ENCODE data around the gene PNO1. TPM values are rescaled to one million over a fixed set of nuclear protein-coding genes. Genes with fewer than 3 reads are reported as not detected.

Gene PNO1
- 11.4 TPM for polyA plus RNA-seq (2013, experiment 1 of 2)
- 11.2 TPM for polyA plus RNA-seq (2013, experiment 2 of 2)

- Histone ChIP-seq H4K8ac (ENCODE audit: low read depth, low read length) (no peak within 1 kb of the TSS), H4K91ac (ENCODE audit: low read depth, low read length, poor library complexity) (no peak within 1 kb of the TSS), H3K9ac (ENCODE audit: low read depth, low read length, poor library complexity) (peak within 1 kb of the TSS; percentile 92), H2BK12ac (ENCODE audit: low read length) (no peak within 1 kb of the TSS), H3K27me3 (ENCODE audit: control insufficient read depth in 3 of 3, insufficient read depth in 3 of 3, low read depth in 1 of 3, low read length in 3 of 3) (no peaks in the 10 kb centered on the region), H3K4me3 (ENCODE audit: low read length in 2 of 2) (peak within 1 kb of the TSS; percentile 74 to 86), H3K4me2 (ENCODE audit: insufficient read depth, low read length, poor library complexity, severe bottlenecking) (peak within 1 kb of the TSS; percentile 92), H3K18ac (ENCODE audit: low read length) (peak within 1 kb of the TSS; percentile 86), H3K23ac (ENCODE audit: low read depth, low read length, poor library complexity) (peak within 1 kb of the TSS; percentile 69), H2AK5ac (ENCODE audit: low read depth, low read length) (peak within 1 kb of the TSS; percentile 27), H2AFZ (ENCODE audit: low read length) (peak within 1 kb of the TSS; percentile 91), H3K14ac (ENCODE audit: low read length) (no peak within 1 kb of the TSS), H3K4ac (ENCODE audit: low read length) (no peak within 1 kb of the TSS), H2BK120ac (ENCODE audit: low read depth, low read length) (no peak within 1 kb of the TSS), H3K79me1 (ENCODE audit: low read depth, low read length) (peaks cover 3% of the 10 kb centered on the region), H3K36me3 (replicated peaks in 1 of 2; ENCODE audit: control insufficient read depth in 2 of 2, insufficient read depth in 2 of 2, low read length in 2 of 2) (peaks cover 7 to 35% of the 10 kb centered on the region in 2 donors), H3K4me1 (ENCODE audit: control insufficient read depth in 2 of 2, insufficient read depth in 1 of 2, low read depth in 1 of 2, low read length in 2 of 2) (peaks cover 0 to 3% of the 10 kb centered on the region in 2 donors), H2BK5ac (ENCODE audit: low read length) (no peak within 1 kb of the TSS), H2BK15ac (ENCODE audit: low read length) (no peak within 1 kb of the TSS), H3K27ac (replicated peaks; ENCODE audit: low read length) (peak within 1 kb of the TSS; percentile 62), H3K9me3 (replicated peaks in 1 of 2; ENCODE audit: control insufficient read depth in 2 of 2, insufficient read depth in 1 of 2, low read depth in 1 of 2, low read length in 2 of 2) (no peaks in the 10 kb centered on the region)
- peak; percentile 95 for DNase-seq (ENCODE audit: low spot score)
- whole genome bisulfite sequencing, 2 donors (ENCODE audit: extremely low coverage in 2 of 2, insufficient read length in 2 of 2, insufficient replicate concordance in 1 of 2): no CpG with 5 or more reads among the region's 44 CpGs
Observed at GRCh38 chr2:68157402-68158133, at the start of gene PNO1. PNO1 (plus strand) TSS chr2:68157888; CDS start chr2:68157935, 47 bp downstream.

DNA sequence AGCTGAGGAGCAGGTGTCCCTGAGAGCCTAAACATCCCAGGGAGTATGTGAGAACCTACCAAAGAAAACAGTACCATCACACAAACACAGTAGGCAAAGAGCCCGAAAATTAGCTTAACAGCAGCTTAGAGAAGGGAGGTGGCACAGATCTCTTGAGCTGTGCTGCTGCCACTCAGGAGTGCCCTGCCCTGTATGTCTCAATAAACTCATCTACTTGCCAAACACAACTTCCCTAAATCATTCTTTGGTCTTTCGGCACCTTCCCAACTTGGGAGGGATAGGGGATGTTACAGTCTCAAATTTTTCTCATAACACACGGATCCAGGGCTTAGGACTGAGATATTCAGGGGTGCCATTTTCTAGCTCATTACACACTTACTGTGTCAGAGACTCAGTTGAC lies 49.6 kb upstream of the PNO1 start:
- Histone ChIP-seq H4K8ac (ENCODE audit: low read depth, low read length) (no peak overlapping the region), H2BK5ac (ENCODE audit: low read length) (no peak overlapping the region), H3K27me3 (ENCODE audit: control insufficient read depth in 3 of 3, insufficient read depth in 3 of 3, low read depth in 1 of 3, low read length in 3 of 3) (no peaks in the 10 kb centered on the region), H2AK5ac (ENCODE audit: low read depth, low read length) (no peak overlapping the region), H3K9me3 (replicated peaks in 1 of 2; ENCODE audit: control insufficient read depth in 2 of 2, insufficient read depth in 1 of 2, low read depth in 1 of 2, low read length in 2 of 2) (peaks cover 0 to 4% of the 10 kb centered on the region in 2 donors), H3K27ac (replicated peaks; ENCODE audit: low read length) (no peak overlapping the region), H2BK12ac (ENCODE audit: low read length) (no peak overlapping the region), H3K23ac (ENCODE audit: low read depth, low read length, poor library complexity) (no peak overlapping the region), H3K18ac (ENCODE audit: low read length) (no peak overlapping the region), H3K79me1 (ENCODE audit: low read depth, low read length) (no peaks in the 10 kb centered on the region), H2BK15ac (ENCODE audit: low read length) (no peak overlapping the region), H3K14ac (ENCODE audit: low read length) (no peak overlapping the region), H3K4me2 (ENCODE audit: insufficient read depth, low read length, poor library complexity, severe bottlenecking) (no peak overlapping the region), H3K4me3 (ENCODE audit: low read length in 2 of 2) (no peak overlapping the region), H3K9ac (ENCODE audit: low read depth, low read length, poor library complexity) (no peak overlapping the region), H4K91ac (ENCODE audit: low read depth, low read length, poor library complexity) (no peak overlapping the region), H2BK120ac (ENCODE audit: low read depth, low read length) (no peak overlapping the region), H3K4me1 (ENCODE audit: control insufficient read depth in 2 of 2, insufficient read depth in 1 of 2, low read depth in 1 of 2, low read length in 2 of 2) (no peaks in the 10 kb centered on the region), H3K4ac (ENCODE audit: low read length) (no peak overlapping the region), H2AFZ (ENCODE audit: low read length) (no peak overlapping the region), H3K36me3 (replicated peaks in 1 of 2; ENCODE audit: control insufficient read depth in 2 of 2, insufficient read depth in 2 of 2, low read length in 2 of 2) (no peaks in the 10 kb centered on the region)
- DNase-seq (ENCODE audit: low spot score): no peak
- WGBS, 2 donors (ENCODE audit: extremely low coverage in 2 of 2, insufficient read length in 2 of 2, insufficient replicate concordance in 1 of 2): no CpG with 5 or more reads among the region's 3 CpGs

- Histone ChIP-seq H3K27ac (replicated peaks; ENCODE audit: low read length) (no peak overlapping the region), H3K4ac (ENCODE audit: low read length) (no peak overlapping the region), H2BK15ac (ENCODE audit: low read length) (no peak overlapping the region), H3K27me3 (ENCODE audit: control insufficient read depth in 3 of 3, insufficient read depth in 3 of 3, low read depth in 1 of 3, low read length in 3 of 3) (no peaks in the 10 kb centered on the region), H3K9me3 (replicated peaks in 1 of 2; ENCODE audit: control insufficient read depth in 2 of 2, insufficient read depth in 1 of 2, low read depth in 1 of 2, low read length in 2 of 2) (peaks cover 0 to 4% of the 10 kb centered on the region in 2 donors), H2AK5ac (ENCODE audit: low read depth, low read length) (no peak overlapping the region), H3K36me3 (replicated peaks in 1 of 2; ENCODE audit: control insufficient read depth in 2 of 2, insufficient read depth in 2 of 2, low read length in 2 of 2) (no peaks in the 10 kb centered on the region), H3K4me3 (ENCODE audit: low read length in 2 of 2) (no peak overlapping the region), H4K8ac (ENCODE audit: low read depth, low read length) (no peak overlapping the region), H3K9ac (ENCODE audit: low read depth, low read length, poor library complexity) (no peak overlapping the region), H2AFZ (ENCODE audit: low read length) (no peak overlapping the region), H3K14ac (ENCODE audit: low read length) (no peak overlapping the region), H3K79me1 (ENCODE audit: low read depth, low read length) (no peaks in the 10 kb centered on the region), H2BK12ac (ENCODE audit: low read length) (no peak overlapping the region), H3K4me1 (ENCODE audit: control insufficient read depth in 2 of 2, insufficient read depth in 1 of 2, low read depth in 1 of 2, low read length in 2 of 2) (no peaks in the 10 kb centered on the region), H3K18ac (ENCODE audit: low read length) (no peak overlapping the region), H2BK5ac (ENCODE audit: low read length) (no peak overlapping the region), H3K23ac (ENCODE audit: low read depth, low read length, poor library complexity) (no peak overlapping the region), H4K91ac (ENCODE audit: low read depth, low read length, poor library complexity) (no peak overlapping the region), H3K4me2 (ENCODE audit: insufficient read depth, low read length, poor library complexity, severe bottlenecking) (no peak overlapping the region), H2BK120ac (ENCODE audit: low read depth, low read length) (no peak overlapping the region)
- no CpG with 5 or more reads among the region's 3 CpGs for WGBS, 2 donors (ENCODE audit: extremely low coverage in 2 of 2, insufficient read length in 2 of 2, insufficient replicate concordance in 1 of 2)
- DNase-seq (ENCODE audit: low spot score): no peak
Observed at GRCh38 chr2:68110102-68110501, 47.6 kb upstream of the PNO1 start.

DNA sequence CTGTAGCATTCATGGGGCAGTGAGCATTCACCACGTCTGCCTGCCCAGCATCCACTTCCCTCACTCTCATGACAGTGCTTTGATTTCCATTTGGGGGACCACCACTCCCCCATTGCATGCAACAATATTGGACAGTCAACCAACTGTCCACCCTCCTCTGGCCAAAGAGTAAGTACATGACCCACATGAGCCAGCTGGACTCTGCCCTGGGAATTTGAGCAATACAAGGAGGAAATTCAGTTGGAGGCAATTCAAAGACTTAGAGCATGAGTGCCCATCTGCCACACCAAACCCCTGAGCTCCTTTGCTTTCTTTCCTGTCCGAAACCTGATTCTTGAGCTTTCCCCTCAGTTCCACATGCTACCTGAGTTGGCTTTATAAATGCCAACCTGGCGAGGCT lies 41.7 kb upstream of the PNO1 start:
- no peak overlapping the region for H2BK12ac ChIP-seq (ENCODE audit: low read length)
- no peak overlapping the region for H3K4me2 ChIP-seq (ENCODE audit: insufficient read depth, low read length, poor library complexity, severe bottlenecking)
- no peak overlapping the region for H3K4me3 ChIP-seq (ENCODE audit: low read length in 2 of 2)
- no peak overlapping the region for H2AK5ac ChIP-seq (ENCODE audit: low read depth, low read length)
- H3K9me3 ChIP-seq (replicated peaks in 1 of 2; ENCODE audit: control insufficient read depth in 2 of 2, insufficient read depth in 1 of 2, low read depth in 1 of 2, low read length in 2 of 2): no peaks in the 10 kb centered on the region
- peaks cover 1 to 2% of the 10 kb centered on the region in 2 donors for H3K4me1 ChIP-seq (ENCODE audit: control insufficient read depth in 2 of 2, insufficient read depth in 1 of 2, low read depth in 1 of 2, low read length in 2 of 2)
- H3K36me3 ChIP-seq (replicated peaks in 1 of 2; ENCODE audit: control insufficient read depth in 2 of 2, insufficient read depth in 2 of 2, low read length in 2 of 2): no peaks in the 10 kb centered on the region
- H3K79me1 ChIP-seq (ENCODE audit: low read depth, low read length): no peaks in the 10 kb centered on the region
- H3K23ac ChIP-seq (ENCODE audit: low read depth, low read length, poor library complexity): no peak overlapping the region
- no peak overlapping the region for H3K4ac ChIP-seq (ENCODE audit: low read length)
- H2BK5ac ChIP-seq (ENCODE audit: low read length): no peak overlapping the region
- H3K14ac ChIP-seq (ENCODE audit: low read length): no peak overlapping the region
- no CpG with 5 or more reads among the region's 3 CpGs for WGBS, 2 donors (ENCODE audit: extremely low coverage in 2 of 2, insufficient read length in 2 of 2, insufficient replicate concordance in 1 of 2)
- no peak overlapping the region for H4K91ac ChIP-seq (ENCODE audit: low read depth, low read length, poor library complexity)
- H3K27me3 ChIP-seq (ENCODE audit: control insufficient read depth in 3 of 3, insufficient read depth in 3 of 3, low read depth in 1 of 3, low read length in 3 of 3): peaks cover 0 to 6% (median 0%) of the 10 kb centered on the region in 3 experiments
- no peak for DNase-seq (ENCODE audit: low spot score)
- no peak overlapping the region for H3K18ac ChIP-seq (ENCODE audit: low read length)
- H4K8ac ChIP-seq (ENCODE audit: low read depth, low read length): no peak overlapping the region
- H2BK15ac ChIP-seq (ENCODE audit: low read length): no peak overlapping the region
- H3K9ac ChIP-seq (ENCODE audit: low read depth, low read length, poor library complexity): no peak overlapping the region
- no peak overlapping the region for H2AFZ ChIP-seq (ENCODE audit: low read length)
- no peak overlapping the region for H2BK120ac ChIP-seq (ENCODE audit: low read depth, low read length)
- H3K27ac ChIP-seq (replicated peaks; ENCODE audit: low read length): no peak overlapping the region
